H9 (cell line): ENCODE results near the gene NRXN2. TPM values are rescaled to one million over a fixed set of nuclear protein-coding genes. Genes with fewer than 3 reads are reported as not detected.

Experiments used
- DNase-seq: peaks from one replicate; pipeline ENCODE4 v3.0.0-alpha.2; 2017
- H2AFZ ChIP-seq: one replicate; pipeline ENCODE4 v1.6.1; 2013; ENCODE audit warnings: mild to moderate bottlenecking, low read length, control low read depth, moderate library complexity
- H2AK5ac ChIP-seq: 2 replicates; pipeline ENCODE4 v1.6.1; 2013; ENCODE audit warnings: low read length, control low read depth, mixed read lengths; ENCODE audit not compliant: insufficient read length
- H2BK120ac ChIP-seq: one replicate; pipeline ENCODE4 v1.6.1; 2013; ENCODE audit warnings: low read depth, mild to moderate bottlenecking, low read length, control low read depth, inconsistent platforms; ENCODE audit not compliant: poor library complexity, severe bottlenecking
- H2BK12ac ChIP-seq: 2 replicates; pipeline ENCODE4 v1.6.1; 2013; ENCODE audit warnings: low read length, control low read depth, mixed read lengths, low read depth; ENCODE audit not compliant: insufficient read length
- H2BK15ac ChIP-seq: 2 replicates; pipeline ENCODE4 v1.6.1; 2013; ENCODE audit warnings: low read depth, low read length, control low read depth
- H2BK20ac ChIP-seq: one replicate; pipeline ENCODE4 v1.6.1; 2013; ENCODE audit warnings: low read depth, mild to moderate bottlenecking, low read length, control low read depth, inconsistent platforms; ENCODE audit not compliant: poor library complexity, severe bottlenecking
- H2BK5ac ChIP-seq: 2 replicates; pipeline ENCODE4 v1.6.1; 2013; ENCODE audit warnings: low read length, control low read depth, mixed read lengths; ENCODE audit not compliant: insufficient read length
- H3K14ac ChIP-seq: 2 replicates; pipeline ENCODE4 v1.6.1; 2013; ENCODE audit warnings: low read length, control low read depth; ENCODE audit not compliant: insufficient read depth
- H3K18ac ChIP-seq: 2 replicates; pipeline ENCODE4 v1.6.1; 2013; ENCODE audit warnings: low read depth, mild to moderate bottlenecking, mixed read lengths, low read length, control low read depth; ENCODE audit not compliant: insufficient read length
- H3K23ac ChIP-seq: 2 replicates; pipeline ENCODE4 v1.6.1; 2013; ENCODE audit warnings: low read length, control low read depth, mixed read lengths, low read depth; ENCODE audit not compliant: insufficient read length
- H3K23me2 ChIP-seq: 2 replicates; pipeline ENCODE4 v1.6.1; 2013; ENCODE audit warnings: low read depth, mild to moderate bottlenecking, mixed read lengths, low read length, control low read depth; ENCODE audit not compliant: insufficient read length, poor library complexity, severe bottlenecking
- H3K27ac ChIP-seq: 2 replicates; pipeline ENCODE4 v1.5.1; 2013; ENCODE audit warnings: low read length, control low read depth, mixed read lengths, low read depth; ENCODE audit not compliant: insufficient read length
- H3K27me3 ChIP-seq: 2 replicates; pipeline ENCODE4 v1.6.1; 2013; ENCODE audit warnings: low read length, control low read depth, inconsistent platforms; ENCODE audit not compliant: insufficient read depth
- H3K4ac ChIP-seq: 2 replicates; pipeline ENCODE4 v1.6.1; 2013; ENCODE audit warnings: low read depth, mild to moderate bottlenecking, control low read depth, inconsistent platforms, low read length, moderate library complexity
- H3K4me1 ChIP-seq: 2 replicates; pipeline ENCODE4 v1.6.1; 2013; ENCODE audit warnings: low read length, control low read depth, inconsistent platforms; ENCODE audit not compliant: insufficient read depth
- H3K4me2 ChIP-seq: 2 replicates; pipeline ENCODE4 v1.6.1; 2013; ENCODE audit warnings: low read length, control low read depth, mixed read lengths; ENCODE audit not compliant: insufficient read length, insufficient read depth
- H3K56ac ChIP-seq: 2 replicates; pipeline ENCODE4 v1.6.1; 2013; ENCODE audit warnings: low read depth, mild to moderate bottlenecking, mixed read lengths, low read length, control low read depth; ENCODE audit not compliant: insufficient read length
- H3K79me1 ChIP-seq: 2 replicates; pipeline ENCODE4 v1.6.1; 2013; ENCODE audit warnings: low read depth, mild to moderate bottlenecking, moderate library complexity, low read length, control low read depth, inconsistent platforms; ENCODE audit not compliant: insufficient read depth, poor library complexity, severe bottlenecking
- H3K79me2 ChIP-seq: 2 replicates; pipeline ENCODE4 v1.6.1; 2013; ENCODE audit warnings: low read length, control low read depth, inconsistent platforms; ENCODE audit not compliant: insufficient read depth
- H3K9ac ChIP-seq: 2 replicates; pipeline ENCODE4 v1.6.1; 2013; ENCODE audit warnings: low read length, control low read depth, mixed read lengths; ENCODE audit not compliant: insufficient read length; ENCODE audit errors: extremely low read depth
- H3K9me3 ChIP-seq: one replicate; pipeline ENCODE4 v1.6.1; 2013; ENCODE audit warnings: low read depth, low read length, inconsistent platforms; ENCODE audit not compliant: control insufficient read depth
- H3T11ph ChIP-seq: one replicate; pipeline ENCODE4 v1.6.1; 2013; ENCODE audit warnings: mild to moderate bottlenecking, low read length, control low read depth, inconsistent platforms
- H4K20me1 ChIP-seq: one replicate; pipeline ENCODE4 v1.6.1; 2013; ENCODE audit not compliant: control insufficient read depth, insufficient read length, insufficient read depth
- H4K5ac ChIP-seq: 2 replicates; pipeline ENCODE4 v1.6.1; 2013; ENCODE audit warnings: low read depth, mild to moderate bottlenecking, mixed read lengths, low read length, control low read depth; ENCODE audit not compliant: insufficient read length
- H4K8ac ChIP-seq: replicated peaks from 2 replicates; pipeline ENCODE4 v1.6.1; 2013; ENCODE audit warnings: low read length, control low read depth, mixed read lengths, low read depth; ENCODE audit not compliant: insufficient read length
- H4K91ac ChIP-seq: 2 replicates; pipeline ENCODE4 v1.6.1; 2013; ENCODE audit warnings: low read depth, mild to moderate bottlenecking, moderate library complexity, mixed read lengths, low read length, control low read depth; ENCODE audit not compliant: insufficient read length
- H3K27ac Mint-ChIP-seq, 3 experiments: 2 replicates in 2 of 3; 3 replicates in 1 of 3; pipeline ENCODE4 v1.8.0; 2020 to 2021; ENCODE audit warnings: mixed read lengths in 3 of 3, mild to moderate bottlenecking in 1 of 3, moderate library complexity in 1 of 3
- H3K27me3 Mint-ChIP-seq: 2 replicates; pipeline ENCODE4 v1.8.0; 2021; ENCODE audit warnings: low read depth, mild to moderate bottlenecking, moderate library complexity, mixed read lengths
- H3K36me3 Mint-ChIP-seq, 3 experiments: 2 replicates in 2 of 3; 3 replicates in 1 of 3; pipeline ENCODE4 v1.8.0; 2020 to 2021; ENCODE audit warnings: low read depth in 3 of 3, mixed read lengths in 3 of 3; ENCODE audit not compliant: insufficient read depth in 1 of 3
- H3K4me1 Mint-ChIP-seq, 2 experiments: 2 replicates each; pipeline ENCODE4 v1.8.0; 2020; ENCODE audit warnings: mixed read lengths in 2 of 2
- H3K4me3 Mint-ChIP-seq, 2 experiments: 2 replicates in 1 of 2; 3 replicates in 1 of 2; pipeline ENCODE4 v1.8.0; 2020 to 2021; ENCODE audit warnings: mild to moderate bottlenecking in 2 of 2, mixed read lengths in 2 of 2, moderate library complexity in 1 of 2
- H3K9me3 Mint-ChIP-seq, 2 experiments: 2 replicates in 1 of 2; 3 replicates in 1 of 2; pipeline ENCODE4 v1.8.0; 2020; ENCODE audit warnings: mild to moderate bottlenecking in 2 of 2, mixed read lengths in 2 of 2, moderate library complexity in 1 of 2
- CTCF ChIP-seq: fragments of 200-600 bp; sonication (generic); conservative IDR thresholded peaks from 3 replicates; pipeline ENCODE4 v1.8.0; 2021; ENCODE audit warnings: antibody characterized with exemption, mild to moderate bottlenecking
- WGBS: extraction: QIAGEN DNeasy Blood & Tissue Kit; methylation state at CpG from one replicate; pipeline ENCODE4 v1.1.7; 2013; ENCODE audit warnings: missing lambda C conversion rate, low lambda C conversion rate, mixed read lengths; ENCODE audit not compliant: insufficient read length; ENCODE audit errors: extremely low coverage; 5-methylcytosine and 5-hydroxymethylcytosine counted together
- total RNA-seq: library from RNA; stranded (reverse); gene quantifications from 2 replicates; pipeline ENCODE4 v1.2.1, GENCODE V29; 2021

Gene NRXN2
- total RNA-seq, 1 experiment from 2014 or later, result 3.9 TPM

GRCh38 chr11:64765291-64765850 is 42.4 kb upstream of the NRXN2 start:
- H3K79me2 ChIP-seq, result no peaks in the 10 kb centered on the region
- no peak overlapping the region for H3K27ac ChIP-seq
- H3K27me3 ChIP-seq, result no peaks in the 10 kb centered on the region
- no peak overlapping the region for H3K56ac ChIP-seq
- no peak overlapping the region for H4K5ac ChIP-seq
- H3K27me3 Mint-ChIP-seq, result no peaks in the 10 kb centered on the region
- H3K4ac ChIP-seq, result no peak overlapping the region
- peaks cover 65 to 78% of the 10 kb centered on the region in 2 experiments for H3K4me1 Mint-ChIP-seq
- no peak overlapping the region for H2AK5ac ChIP-seq
- no peak overlapping the region for H4K91ac ChIP-seq
- H3T11ph ChIP-seq, result no peak overlapping the region
- H3K27ac Mint-ChIP-seq, result peak overlapping the region; percentile 74 to 98 (median 88); a peak in 6 of 7 replicates
- H3K9me3 Mint-ChIP-seq, result no peaks in the 10 kb centered on the region; a peak in 1 of 5 replicates
- H2BK12ac ChIP-seq, result no peak overlapping the region
- no peak overlapping the region for H3K14ac ChIP-seq
- no peak overlapping the region for H2BK5ac ChIP-seq
- no peaks in the 10 kb centered on the region for H4K20me1 ChIP-seq
- H2AFZ ChIP-seq, result no peak overlapping the region
- H3K79me1 ChIP-seq, result peaks cover 3% of the 10 kb centered on the region
- no peak overlapping the region for H3K4me2 ChIP-seq
- no peak overlapping the region for H3K23ac ChIP-seq
- TF ChIP-seq CTCF, result peak; percentile 64
- no peak overlapping the region for H3K18ac ChIP-seq
- no peak overlapping the region for H4K8ac ChIP-seq
- H3K4me3 Mint-ChIP-seq, result peak overlapping the region in 1 of 2 experiments; percentile 54; a peak in 2 of 5 replicates
- H3K9me3 ChIP-seq, result no peaks in the 10 kb centered on the region
- H2BK120ac ChIP-seq, result no peak overlapping the region
- peaks cover 4% of the 10 kb centered on the region; the same call in 1 of the 2 replicates for H3K4me1 ChIP-seq
- no CpG with 5 or more reads among the region's 30 CpGs for WGBS
- DNase-seq, result peak; percentile 72
- peaks cover 51 to 79% (median 69%) of the 10 kb centered on the region in 3 experiments; a peak in 6 of 7 replicates for H3K36me3 Mint-ChIP-seq
- H2BK15ac ChIP-seq, result no peak overlapping the region
- no peak overlapping the region for H2BK20ac ChIP-seq
- no peak overlapping the region for H3K9ac ChIP-seq
- H3K23me2 ChIP-seq, result no peaks in the 10 kb centered on the region
